Measurements from ENCODE around the gene TTC38.
A peak's percentile ranks its signal among the peaks of the same experiment; 100 is the strongest.

TTC38 gene

GRCh38 chr22:46250035-46250782 is 17.6 kb upstream of the TTC38 start, which contains the start of gene CDPF1 (continued):
- 0 out of 2 replicates have a peak, but pooled peaks have one; percentile 17 for TF ChIP-seq ZBTB44 (tag by site-specific recombination; IDR thresholded peaks at IDR 0.05)
- 0 out of 2 replicates have a peak, but pooled peaks have one; percentile 55 for TF ChIP-seq ZNF2 (tag by site-specific recombination; IDR thresholded peaks at IDR 0.05)
- peak; percentile 67; the same call in 1 of the 2 replicates for TF ChIP-seq ZNF501 (tag by site-specific recombination; IDR thresholded peaks at IDR 0.05)
- TF ChIP-seq ZNF157 (tag by site-specific recombination; IDR thresholded peaks at IDR 0.05) = no peak
- TF ChIP-seq ZNF561 (tag by site-specific recombination; IDR thresholded peaks at IDR 0.05; ENCODE audit: borderline replicate concordance) = peak; percentile 69; the same call in 1 of the 2 replicates
- peak; percentile 47; the same call in 1 of the 2 replicates for TF ChIP-seq ZNF629 (tag by site-specific recombination; IDR thresholded peaks at IDR 0.05)

GRCh38 chr22:46250783-46251125 is 17.1 kb upstream of the TTC38 start:
- Histone ChIP-seq H3K9me3 (ENCODE audit: control insufficient read depth, insufficient read depth, low read depth, low read length) (no peaks in the 10 kb centered on the region), H3K4me3 (ENCODE audit: low read depth, low read length) (peak overlapping the region; percentile 84), H3K36me3 (ENCODE audit: control insufficient read depth in 2 of 2, insufficient read depth in 1 of 2, low read length in 2 of 2) (peaks cover 0 to 11% of the 10 kb centered on the region in 2 experiments; a peak in 1 of 3 replicates), H3K27ac (ENCODE audit: extremely low read depth, low read depth, low read length) (peak overlapping the region; percentile 90; the same call in 1 of the 2 replicates), H3K4me1 (ENCODE audit: control insufficient read depth, insufficient read depth, low read length) (peaks cover 3% of the 10 kb centered on the region; the same call in 1 of the 2 replicates)
- POLR2A ChIA-PET = interaction anchor here (0.6 to 3.9 kb wide), 8 partner anchors 9 to 50 kb away, joined by 3 to 33 read pairs (median 4); partner anchors contain the start of genes GTSE1 and TTC38
- CTCF ChIA-PET = interaction anchor here (0.6 to 1.1 kb wide), 3 partner anchors 20 to 243 kb away, joined by 3 to 7 read pairs (median 4); no protein-coding TSS in a partner anchor
- TF ChIP-seq KLF9 (tag by site-specific recombination; IDR thresholded peaks at IDR 0.05; ENCODE audit: low read depth) = 0 out of 2 replicates have a peak, but pooled peaks have one; percentile 17
- TF ChIP-seq ZBTB1 (tag by site-specific recombination; IDR thresholded peaks at IDR 0.05) = no peak
- TF ChIP-seq ZNF48 (tag by site-specific recombination; IDR thresholded peaks at IDR 0.05) = no peak
- TF ChIP-seq ZNF777 (tag by site-specific recombination; IDR thresholded peaks at IDR 0.05; ENCODE audit: borderline replicate concordance) = 0 out of 2 replicates have a peak, but pooled peaks have one; percentile 1
- TF ChIP-seq ZNF660 (tag by site-specific recombination; IDR thresholded peaks at IDR 0.05) = no peak
- no peak for TF ChIP-seq ZNF280D (tag by site-specific recombination; IDR thresholded peaks at IDR 0.05)
- TF ChIP-seq ZNF830 (tag by site-specific recombination; IDR thresholded peaks at IDR 0.05; ENCODE audit: low read depth) = no peak
- no peak for TF ChIP-seq ZNF394 (tag by site-specific recombination; IDR thresholded peaks at IDR 0.05; ENCODE audit: borderline replicate concordance)

GRCh38 chr22:46251266-46251665 is 16.5 kb upstream of the TTC38 start:
- POLR2A ChIA-PET = no interaction called here
- peaks cover 3% of the 10 kb centered on the region; the same call in 1 of the 2 replicates for H3K4me1 ChIP-seq (ENCODE audit: control insufficient read depth, insufficient read depth, low read length)
- peaks cover 0 to 9% of the 10 kb centered on the region in 2 experiments; a peak in 1 of 3 replicates for H3K36me3 ChIP-seq (ENCODE audit: control insufficient read depth in 2 of 2, insufficient read depth in 1 of 2, low read length in 2 of 2)
- H3K27ac ChIP-seq (ENCODE audit: extremely low read depth, low read depth, low read length) = no peak overlapping the region
- no peaks in the 10 kb centered on the region for H3K9me3 ChIP-seq (ENCODE audit: control insufficient read depth, insufficient read depth, low read depth, low read length)
- no peak overlapping the region for H3K4me3 ChIP-seq (ENCODE audit: low read depth, low read length)
- no peak for TF ChIP-seq ATF2 (tag by site-specific recombination; IDR thresholded peaks at IDR 0.05; ENCODE audit: low read depth)
- TF ChIP-seq ZNF549 (tag by site-specific recombination; IDR thresholded peaks at IDR 0.05) = no peak
- TF ChIP-seq ZBTB48 (tag by site-specific recombination; IDR thresholded peaks at IDR 0.05) = no peak
- TF ChIP-seq ZNF555 (tag by site-specific recombination; conservative IDR thresholded peaks at IDR 0.05) = no peak
- TF ChIP-seq EGR2 (tag by site-specific recombination; IDR thresholded peaks at IDR 0.05; ENCODE audit: low read depth) = no peak
- no peak for TF ChIP-seq OSR2 (tag by site-specific recombination; IDR thresholded peaks at IDR 0.05)
- TF ChIP-seq ZNF311 (tag by site-specific recombination; IDR thresholded peaks at IDR 0.05; ENCODE audit: borderline replicate concordance) = no peak
- TF ChIP-seq FEZF1 (tag by site-specific recombination; IDR thresholded peaks at IDR 0.05) = no peak
- TF ChIP-seq YY2 (tag by site-specific recombination; IDR thresholded peaks at IDR 0.05) = no peak
- no peak for TF ChIP-seq ZNF324 (tag by site-specific recombination; IDR thresholded peaks at IDR 0.05)
- no peak for TF ChIP-seq MZF1 (tag by site-specific recombination; IDR thresholded peaks at IDR 0.05; ENCODE audit: borderline replicate concordance)
- CTCF ChIA-PET = no interaction called here
